ENCODE measurements around the gene EMX1.

- no peak for TF ChIP-seq CTCF (IDR thresholded peaks at IDR 0.05)
- TF ChIP-seq POLR2A (IDR thresholded peaks at IDR 0.05), result no peak
Observed at GRCh38 chr2:72931280-72931910, 14.1 kb downstream of the EMX1 start.

All from esophagus squamous epithelium (tissue), 4 donors.